ENCODE data around the gene GRAMD1B. TPM values are rescaled to one million over a fixed set of nuclear protein-coding genes. Genes with fewer than 3 reads are reported as not detected.
A peak's percentile ranks its signal among the peaks of the same experiment; 100 is the strongest.

The GRAMD1B gene
- total and polyA plus RNA-seq, 12 donors = 7.3 to 41.0 (median 21.0) TPM

DNA sequence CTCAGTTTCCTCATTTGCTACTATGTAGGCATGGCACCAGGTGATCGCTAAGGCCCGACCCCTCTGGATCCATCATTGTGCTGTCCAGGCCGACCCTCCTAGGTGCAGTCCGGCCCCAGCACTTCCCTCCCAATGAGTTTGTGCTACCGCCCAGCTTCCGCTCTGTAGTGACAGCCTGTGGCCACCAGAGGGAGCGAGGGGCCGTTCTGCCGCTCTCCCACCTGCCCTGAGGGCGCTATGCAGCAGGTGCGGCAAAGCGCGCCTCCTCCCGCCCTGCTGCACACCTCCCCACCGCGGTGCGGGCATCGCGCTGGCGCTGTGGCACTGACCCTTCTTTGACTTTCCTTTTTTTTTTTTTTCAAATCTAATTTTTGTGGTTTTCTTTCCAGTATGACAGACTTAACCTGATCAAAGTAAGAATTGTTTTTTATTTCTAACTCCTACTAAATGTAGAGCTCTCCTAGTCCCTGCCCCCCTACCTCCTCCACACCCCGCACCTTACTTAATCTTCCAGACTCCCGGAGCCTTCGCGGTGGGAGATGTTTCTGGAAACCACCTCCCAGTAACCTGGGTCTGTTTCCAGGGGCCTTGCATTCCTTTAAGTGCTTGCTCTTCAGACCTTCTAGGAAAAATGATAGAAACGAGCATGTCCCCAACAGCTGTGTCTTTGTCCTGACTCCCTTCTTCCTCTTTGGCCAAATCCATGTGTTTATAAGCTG is 150.6 kb downstream of the GRAMD1B start:
- Histone ChIP-seq H3K36me3 (no peaks in the 10 kb centered on the region), H3K9me3 (no peaks in the 10 kb centered on the region), H3K4me1 (peaks cover 0 to 13% (median 5%) of the 10 kb centered on the region in 9 donors), H3K27me3 (peaks cover 0 to 8% (median 0%) of the 10 kb centered on the region in 7 donors), H3K27ac (no peak overlapping the region), H3K4me3 (no peak overlapping the region)
- TF ChIP-seq, protein P1, sequence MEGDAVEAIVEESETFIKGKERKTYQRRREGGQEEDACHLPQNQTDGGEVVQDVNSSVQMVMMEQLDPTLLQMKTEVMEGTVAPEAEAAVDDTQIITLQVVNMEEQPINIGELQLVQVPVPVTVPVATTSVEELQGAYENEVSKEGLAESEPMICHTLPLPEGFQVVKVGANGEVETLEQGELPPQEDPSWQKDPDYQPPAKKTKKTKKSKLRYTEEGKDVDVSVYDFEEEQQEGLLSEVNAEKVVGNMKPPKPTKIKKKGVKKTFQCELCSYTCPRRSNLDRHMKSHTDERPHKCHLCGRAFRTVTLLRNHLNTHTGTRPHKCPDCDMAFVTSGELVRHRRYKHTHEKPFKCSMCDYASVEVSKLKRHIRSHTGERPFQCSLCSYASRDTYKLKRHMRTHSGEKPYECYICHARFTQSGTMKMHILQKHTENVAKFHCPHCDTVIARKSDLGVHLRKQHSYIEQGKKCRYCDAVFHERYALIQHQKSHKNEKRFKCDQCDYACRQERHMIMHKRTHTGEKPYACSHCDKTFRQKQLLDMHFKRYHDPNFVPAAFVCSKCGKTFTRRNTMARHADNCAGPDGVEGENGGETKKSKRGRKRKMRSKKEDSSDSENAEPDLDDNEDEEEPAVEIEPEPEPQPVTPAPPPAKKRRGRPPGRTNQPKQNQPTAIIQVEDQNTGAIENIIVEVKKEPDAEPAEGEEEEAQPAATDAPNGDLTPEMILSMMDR (IDR thresholded peaks at IDR 0.05) = peak; percentile 79 to 96 (median 90)
- peak; percentile 40 to 54 for DNase-seq
- intact Hi-C loops (cut with DNase I) = loop anchor here in 8 of 10 donors (1.0 to 5.0 kb wide), 3 partner anchors 122 to 127 kb away; no protein-coding TSS in a partner anchor
- peak; percentile 26 to 63 (median 50) for ATAC-seq
- 16 to 17% methylated on average over 25 of the region's 25 CpGs for WGBS, 2 donors

DNA sequence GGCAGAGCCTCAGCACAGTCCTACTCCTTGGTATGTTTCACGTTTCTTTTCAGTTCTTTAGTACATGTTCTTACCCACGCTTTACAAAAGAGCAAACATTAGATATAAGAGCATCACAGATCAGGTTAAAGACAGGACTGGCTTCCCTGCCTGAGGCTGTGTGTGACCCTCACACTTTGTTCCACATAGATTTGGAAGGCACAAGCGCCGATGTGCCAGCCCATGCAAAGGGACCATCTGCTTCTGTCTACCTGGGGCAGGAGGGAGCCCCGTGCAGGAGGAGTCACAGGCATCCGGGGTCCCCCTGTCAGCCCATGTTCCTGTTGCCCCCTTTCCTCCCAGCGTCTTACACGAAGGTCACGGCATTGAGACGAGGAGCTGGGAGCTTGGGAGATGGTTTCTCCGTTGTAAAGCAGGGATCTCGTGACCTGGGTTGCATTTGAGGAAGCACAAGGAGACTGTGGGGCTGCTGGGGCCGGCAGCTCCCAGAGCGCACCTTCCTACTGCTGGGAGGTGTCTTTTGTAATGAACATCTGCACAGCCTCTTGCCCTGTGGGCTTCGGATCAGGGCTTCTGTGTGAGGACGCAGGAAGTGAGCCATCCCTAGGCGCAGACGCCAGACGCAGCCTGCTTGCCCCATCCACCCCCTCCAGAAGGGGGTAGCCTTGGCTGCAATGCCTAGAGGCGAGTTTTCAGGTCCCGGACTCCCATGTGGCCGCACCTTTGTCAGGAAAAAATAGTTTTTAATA is 151.8 kb downstream of the GRAMD1B start:
- DNase-seq (no peak), ATAC-seq (no peak)
- H3K27me3 ChIP-seq = peaks cover 0 to 8% (median 0%) of the 10 kb centered on the region in 7 donors
- H3K4me3 ChIP-seq = no peak overlapping the region
- H3K36me3 ChIP-seq = no peaks in the 10 kb centered on the region
- TF ChIP-seq, protein P1 (IDR thresholded peaks at IDR 0.05) = no peak
- 89 to 91% methylated on average over 22 of the region's 22 CpGs for WGBS, 2 donors
- intact Hi-C loops (cut with DNase I) = loop anchor here in 9 of 10 donors (2.0 to 5.0 kb wide), 3 partner anchors 120 to 125 kb away; no protein-coding TSS in a partner anchor
- no peaks in the 10 kb centered on the region for H3K9me3 ChIP-seq
- no peak overlapping the region for H3K27ac ChIP-seq
- H3K4me1 ChIP-seq = peaks cover 0 to 10% (median 3%) of the 10 kb centered on the region in 9 donors

DNA sequence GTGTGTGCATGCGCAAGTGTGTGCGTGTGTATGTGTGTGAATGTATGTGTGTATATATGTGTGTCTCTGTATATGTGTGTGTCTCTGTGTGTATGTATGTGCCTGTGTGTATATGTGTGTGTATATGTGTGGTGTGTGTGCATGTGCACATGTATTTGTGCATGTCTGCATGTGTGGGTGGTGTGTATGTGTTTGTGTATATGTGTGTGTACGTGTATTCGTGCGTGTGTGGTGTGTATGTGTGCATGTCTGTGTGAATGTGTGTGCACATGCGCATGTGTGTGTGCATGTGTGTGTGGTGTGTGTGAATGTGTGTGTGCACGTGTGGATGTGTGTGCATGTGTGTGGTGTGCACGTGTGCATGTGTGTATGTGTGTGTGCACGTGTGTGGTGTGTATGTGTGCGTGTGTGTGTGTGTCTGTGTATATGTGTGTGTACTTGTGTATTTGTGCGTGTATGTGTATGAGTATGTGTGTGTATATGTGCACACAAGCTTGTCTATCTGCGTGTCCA is 153.0 kb downstream of the GRAMD1B start:
- H3K36me3 ChIP-seq = no peaks in the 10 kb centered on the region
- H3K27me3 ChIP-seq = peaks cover 0 to 8% (median 0%) of the 10 kb centered on the region in 7 donors
- WGBS, 2 donors = 93 to 96% methylated on average over 12 of the region's 12 CpGs
- intact Hi-C loops (cut with DNase I) = loop anchor here in 9 of 10 donors (2.0 to 5.0 kb wide), 3 partner anchors 119 to 124 kb away; no protein-coding TSS in a partner anchor
- H3K4me1 ChIP-seq = peaks cover 0 to 7% (median 2%) of the 10 kb centered on the region in 9 donors
- TF ChIP-seq, protein P1 (IDR thresholded peaks at IDR 0.05) = no peak
- no peak for ATAC-seq
- no peaks in the 10 kb centered on the region for H3K9me3 ChIP-seq
- H3K27ac ChIP-seq = no peak overlapping the region
- no peak for DNase-seq
- no peak overlapping the region for H3K4me3 ChIP-seq

DNA sequence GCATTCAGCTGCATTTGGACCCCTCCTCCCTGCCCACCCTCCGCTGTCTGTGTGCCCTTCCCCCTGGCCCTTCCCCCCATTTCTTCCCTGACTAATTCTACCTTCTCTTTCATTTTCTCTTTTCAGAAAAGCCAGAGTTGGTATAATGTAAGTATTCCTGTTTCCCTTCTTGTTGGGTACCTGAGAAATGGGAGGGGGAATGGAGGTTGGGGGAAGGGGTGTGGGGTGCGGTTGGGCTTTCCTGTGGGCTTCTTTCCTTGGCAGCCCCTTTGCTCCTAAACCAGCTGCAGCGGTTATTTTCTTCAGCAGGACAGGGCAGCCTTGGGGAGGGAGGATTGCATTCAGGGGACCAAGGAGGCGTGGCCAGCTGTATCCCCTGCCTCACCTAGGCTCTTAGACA is 154.1 kb downstream of the GRAMD1B start:
- H3K27ac ChIP-seq = no peak overlapping the region
- DNase-seq (no peak), ATAC-seq (no peak)
- TF ChIP-seq, protein P1 (IDR thresholded peaks at IDR 0.05) = no peak
- WGBS, 2 donors = 98 to 100% methylated on average over 4 of the region's 4 CpGs
- H3K4me1 ChIP-seq = peaks cover 0 to 7% (median 2%) of the 10 kb centered on the region in 9 donors
- H3K9me3 ChIP-seq = no peaks in the 10 kb centered on the region
- H3K27me3 ChIP-seq = peaks cover 0 to 8% (median 0%) of the 10 kb centered on the region in 7 donors
- H3K4me3 ChIP-seq = no peak overlapping the region
- intact Hi-C loops (cut with DNase I) = loop anchor here in 7 of 10 donors (5.0 kb wide), 2 partner anchors 118 to 123 kb away; no protein-coding TSS in a partner anchor
- H3K36me3 ChIP-seq = peaks cover 0 to 6% (median 0%) of the 10 kb centered on the region in 9 donors

Data from heart right ventricle (tissue), 16 donors.